ENCODE results near the gene STC2.

Gene STC2

DNA sequence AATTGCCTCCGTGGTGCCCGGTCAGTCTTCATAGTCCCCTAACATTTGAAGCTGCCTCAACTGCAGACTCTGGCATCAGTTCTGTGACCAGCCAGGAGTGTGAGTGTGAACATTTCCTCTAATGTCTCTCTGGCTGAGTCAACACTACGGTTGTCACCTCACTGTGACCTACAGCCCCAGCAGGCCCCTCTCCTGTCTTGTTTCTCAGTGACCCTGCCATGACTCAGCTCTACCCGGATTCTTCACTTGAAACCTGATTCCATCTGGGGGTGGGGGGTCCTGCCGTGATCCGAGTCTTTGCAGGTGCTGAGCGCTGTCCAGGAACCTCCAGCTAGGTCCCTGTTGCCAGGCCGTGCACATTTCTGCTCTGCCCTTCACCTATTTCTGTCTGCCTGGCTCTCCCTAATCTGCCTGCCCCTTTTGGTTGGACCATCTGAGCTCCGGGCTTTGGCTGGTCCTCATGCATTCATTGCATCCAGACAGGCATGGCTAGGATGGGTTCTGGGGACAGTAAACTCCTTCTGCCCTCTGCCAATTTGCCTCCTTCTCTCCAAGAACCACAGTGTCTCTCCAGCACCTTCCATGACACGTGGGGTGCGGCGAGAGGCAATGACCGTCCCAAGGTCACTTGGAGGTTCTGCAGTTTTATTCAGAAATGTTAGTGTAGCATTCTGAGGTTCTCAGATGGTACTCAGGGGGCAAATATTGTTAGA, 24.2 kb downstream of the STC2 start:
- no peak overlapping the region for H3K4me3 ChIP-seq (IDR thresholded peaks at IDR 0.05; ENCODE audit: insufficient read depth, low read depth, low read length)
- no peak overlapping the region for H3K9ac ChIP-seq

DNA sequence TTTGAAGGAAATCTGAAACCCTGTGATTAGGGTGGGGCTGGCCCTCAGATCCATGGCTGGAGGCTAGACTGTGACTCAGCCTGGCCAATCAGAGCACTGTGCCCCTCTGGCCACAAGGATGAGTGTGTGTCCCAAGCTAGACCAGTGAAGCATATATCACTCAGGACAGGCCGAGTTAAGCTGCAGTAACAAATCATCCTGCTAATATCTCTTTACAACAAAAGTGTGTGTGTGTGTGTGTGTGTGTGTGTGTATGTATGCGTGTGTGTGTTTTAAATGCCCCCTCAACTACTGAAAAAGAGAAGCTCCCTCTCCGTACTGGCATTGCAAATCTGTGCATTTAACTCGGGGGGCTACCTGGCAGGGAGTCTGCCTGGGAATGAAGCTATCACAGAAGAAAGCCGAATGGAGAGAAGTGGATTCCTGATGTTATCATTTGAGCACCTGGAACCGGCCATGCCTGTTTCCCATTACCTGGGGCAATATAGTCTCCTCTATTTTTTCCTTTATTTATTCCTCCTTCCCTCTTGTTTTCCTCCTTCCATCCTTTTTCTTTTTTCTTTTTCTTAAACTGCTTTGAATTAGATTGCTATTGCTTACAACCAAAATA, 25.6 kb downstream of the STC2 start:
- no peak overlapping the region for H3K27ac ChIP-seq

More for the DNA sequence above, 24.2 kb downstream of the STC2 start:
- H3K27ac ChIP-seq = no peak overlapping the region
- H4K20me1 ChIP-seq (ENCODE audit: insufficient read depth) = no peaks in the 10 kb centered on the region
- no peaks in the 10 kb centered on the region for H3K79me2 ChIP-seq (ENCODE audit: insufficient read depth, low read depth)
- TF ChIP-seq CTCF (conservative IDR thresholded peaks at IDR 0.05; ENCODE audit: low read depth, low read length) = no peak
- no peak overlapping the region for H2AFZ ChIP-seq (ENCODE audit: low read depth)
- no peak overlapping the region for H3K4me2 ChIP-seq
- H3K27me3 ChIP-seq (ENCODE audit: insufficient read depth, low read depth) = no peaks in the 10 kb centered on the region
- H3K36me3 ChIP-seq (ENCODE audit: insufficient read depth) = no peaks in the 10 kb centered on the region
- H3K4me1 ChIP-seq (ENCODE audit: low read depth, poor library complexity, severe bottlenecking) = no peaks in the 10 kb centered on the region

DNA sequence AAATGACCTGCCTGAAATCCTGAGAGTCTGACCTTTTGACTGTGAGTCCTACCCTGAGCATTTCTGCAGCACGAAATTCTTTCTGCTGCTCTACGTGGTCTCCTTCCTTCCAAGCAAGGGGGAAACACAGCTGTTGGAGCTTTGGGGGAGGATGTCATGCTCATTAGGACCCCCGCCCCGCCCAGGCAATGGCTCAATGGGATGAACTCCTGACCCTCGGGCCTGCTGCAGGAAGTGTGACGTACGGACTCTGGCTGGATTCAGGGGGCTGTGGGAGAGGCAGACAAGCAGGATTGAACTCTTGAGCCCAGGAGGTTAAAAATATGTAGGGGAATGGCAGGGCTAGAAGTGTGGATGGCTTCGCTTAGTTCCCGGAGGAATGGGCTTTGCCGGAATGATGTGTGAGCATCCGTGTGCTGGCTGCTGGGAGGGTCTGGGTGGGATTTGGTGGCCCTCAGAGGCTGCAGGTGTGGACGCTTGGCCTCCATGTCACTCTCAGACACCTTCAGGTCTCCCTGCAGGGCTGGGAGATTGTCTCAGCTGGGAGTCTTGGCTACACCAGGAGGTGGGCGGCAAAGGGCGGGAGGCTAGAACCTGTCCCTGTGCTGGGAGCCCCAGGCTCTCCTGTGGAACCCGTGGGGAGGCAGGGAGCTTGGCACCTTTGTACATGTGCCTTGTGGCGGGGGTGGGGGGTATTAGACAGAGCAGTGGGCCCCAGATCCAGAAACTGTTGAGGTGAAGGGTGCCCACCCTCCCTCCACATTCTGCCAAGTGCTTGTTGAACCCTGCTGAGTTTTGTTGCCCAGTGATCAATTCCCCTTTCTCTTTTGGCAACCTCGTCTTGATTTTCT, 26.3 kb downstream of the STC2 start:
- no peaks in the 10 kb centered on the region for H4K20me1 ChIP-seq (ENCODE audit: insufficient read depth)
- H3K9ac ChIP-seq = no peak overlapping the region
- H3K27ac ChIP-seq = no peak overlapping the region
- no peaks in the 10 kb centered on the region for H3K4me1 ChIP-seq (ENCODE audit: low read depth, poor library complexity, severe bottlenecking)
- H3K27me3 ChIP-seq (ENCODE audit: insufficient read depth, low read depth) = no peaks in the 10 kb centered on the region
- H3K4me2 ChIP-seq = no peak overlapping the region
- no peak overlapping the region for H3K4me3 ChIP-seq (IDR thresholded peaks at IDR 0.05; ENCODE audit: insufficient read depth, low read depth, low read length)
- H2AFZ ChIP-seq (ENCODE audit: low read depth) = no peak overlapping the region
- H3K79me2 ChIP-seq (ENCODE audit: insufficient read depth, low read depth) = no peaks in the 10 kb centered on the region
- no peaks in the 10 kb centered on the region for H3K36me3 ChIP-seq (ENCODE audit: insufficient read depth)
- TF ChIP-seq CTCF (conservative IDR thresholded peaks at IDR 0.05; ENCODE audit: low read depth, low read length) = no peak

More for the DNA sequence above, 25.6 kb downstream of the STC2 start:
- Histone ChIP-seq H3K27me3 (ENCODE audit: insufficient read depth, low read depth) (no peaks in the 10 kb centered on the region), H2AFZ (ENCODE audit: low read depth) (no peak overlapping the region), H4K20me1 (ENCODE audit: insufficient read depth) (no peaks in the 10 kb centered on the region), H3K36me3 (ENCODE audit: insufficient read depth) (no peaks in the 10 kb centered on the region), H3K9ac (no peak overlapping the region), H3K4me3 (IDR thresholded peaks at IDR 0.05; ENCODE audit: insufficient read depth, low read depth, low read length) (no peak overlapping the region), H3K4me2 (no peak overlapping the region), H3K79me2 (ENCODE audit: insufficient read depth, low read depth) (no peaks in the 10 kb centered on the region), H3K4me1 (ENCODE audit: low read depth, poor library complexity, severe bottlenecking) (no peaks in the 10 kb centered on the region)
- no peak for TF ChIP-seq CTCF (conservative IDR thresholded peaks at IDR 0.05; ENCODE audit: low read depth, low read length)

DNA sequence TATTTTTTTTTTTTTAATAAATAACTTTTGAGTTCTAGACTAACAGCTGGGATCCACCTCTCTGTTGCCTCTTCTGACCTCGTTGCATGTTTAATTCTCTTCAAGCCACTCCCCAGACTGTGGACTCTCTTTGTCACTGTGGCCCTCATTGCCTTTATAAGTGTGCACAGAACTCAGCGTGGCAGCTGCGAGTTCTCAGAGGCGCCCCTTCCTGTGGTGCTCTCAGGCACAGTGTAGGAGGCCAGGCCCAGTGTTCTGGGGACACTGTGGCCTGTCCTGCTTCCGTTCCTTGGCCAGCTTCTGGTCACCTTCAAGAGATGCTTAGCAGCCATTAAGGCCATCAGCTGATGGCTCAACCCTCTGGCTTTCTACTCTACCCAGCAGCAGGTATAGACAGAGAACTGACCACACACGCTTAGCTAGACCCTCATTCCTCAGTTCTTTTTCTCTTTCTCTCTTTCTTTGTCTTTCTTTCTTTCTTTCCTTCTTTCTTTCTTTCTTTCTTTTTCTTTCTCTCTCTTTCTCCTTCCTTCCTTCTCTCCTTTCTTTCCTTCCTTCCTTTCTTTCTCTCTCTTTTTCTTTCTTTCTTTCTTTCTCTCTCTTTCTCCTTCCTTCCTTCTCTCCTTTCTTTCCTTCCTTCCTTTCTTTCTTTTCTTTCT, 27.7 kb downstream of the STC2 start:
- H3K4me2 ChIP-seq = no peak overlapping the region
- no peaks in the 10 kb centered on the region for H4K20me1 ChIP-seq (ENCODE audit: insufficient read depth)
- H3K9ac ChIP-seq = no peak overlapping the region
- no peaks in the 10 kb centered on the region for H3K36me3 ChIP-seq (ENCODE audit: insufficient read depth)
- no peak overlapping the region for H3K27ac ChIP-seq
- TF ChIP-seq CTCF (conservative IDR thresholded peaks at IDR 0.05; ENCODE audit: low read depth, low read length) = no peak
- H3K27me3 ChIP-seq (ENCODE audit: insufficient read depth, low read depth) = no peaks in the 10 kb centered on the region
- H2AFZ ChIP-seq (ENCODE audit: low read depth) = no peak overlapping the region
- H3K79me2 ChIP-seq (ENCODE audit: insufficient read depth, low read depth) = no peaks in the 10 kb centered on the region
- H3K4me3 ChIP-seq (IDR thresholded peaks at IDR 0.05; ENCODE audit: insufficient read depth, low read depth, low read length) = no peak overlapping the region
- H3K4me1 ChIP-seq (ENCODE audit: low read depth, poor library complexity, severe bottlenecking) = no peaks in the 10 kb centered on the region

Measured in KMS-11 (cell line).